Suppressor macrophage treated with lipopolysaccharide for 1 hour (primary cell): ENCODE results near the gene DLL3.
"Not testable (repeated sequence)": the region's sequence is repeated elsewhere in the genome, so short reads cannot be mapped to it uniquely, and the experiment has no call there.

Experiments used
- DNase-seq, 3 donors: peaks; one replicate each; pipeline ENCODE4 v3.0.0-alpha.2; 2020 to 2022

The DLL3 gene

GRCh38 chr19:39498798-39499642, at the start of gene DLL3:
Gene DLL3 (plus strand): TSS chr19:39498947. CDS start chr19:39498975, 28 bp downstream.
- peak in 1 of 3 donors; percentile 26 for DNase-seq

GRCh38 chr19:39449116-39449797, 49.5 kb upstream of the DLL3 start:
- no peak for DNase-seq

GRCh38 chr19:39451257-39451656, 47.5 kb upstream of the DLL3 start:
- DNase-seq, result not testable (repeated sequence)

GRCh38 chr19:39463403-39463802, 35.3 kb upstream of the DLL3 start:
- DNase-seq, result no peak

GRCh38 chr19:39465956-39466747, 32.6 kb upstream of the DLL3 start:
- DNase-seq, result no peak

- DNase-seq, result no peak
These were observed 30.8 kb upstream of the DLL3 start for GRCh38 chr19:39467941-39468340.

GRCh38 chr19:39469036-39469435, 29.7 kb upstream of the DLL3 start:
- DNase-seq, result no peak

GRCh38 chr19:39469567-39469966, 29.2 kb upstream of the DLL3 start:
- no peak for DNase-seq

GRCh38 chr19:39470724-39471339, 27.9 kb upstream of the DLL3 start:
- DNase-seq, result no peak

- DNase-seq, result no peak
These were observed 26.8 kb upstream of the DLL3 start for GRCh38 chr19:39471756-39472536.

- no peak for DNase-seq
These were observed 25.9 kb upstream of the DLL3 start for GRCh38 chr19:39472746-39473442.

GRCh38 chr19:39473443-39473960, 25.2 kb upstream of the DLL3 start:
- no peak for DNase-seq

GRCh38 chr19:39474139-39474620, 24.6 kb upstream of the DLL3 start:
- peak; percentile 55 to 80 (median 64) for DNase-seq

- no peak for DNase-seq
These were observed 23.0 kb upstream of the DLL3 start for GRCh38 chr19:39475748-39476147.

GRCh38 chr19:39479319-39479801, 19.4 kb upstream of the DLL3 start:
- DNase-seq, result not testable (repeated sequence)

- peak in 1 of 3 donors; percentile 15 for DNase-seq
These were observed 18.8 kb upstream of the DLL3 start for GRCh38 chr19:39479916-39480315.

- peak; percentile 96 to 100 (median 99) for DNase-seq
These were observed 18.2 kb upstream of the DLL3 start, which contains the start of gene TIMM50 for GRCh38 chr19:39480337-39481228. Gene TIMM50 (plus strand): TSS chr19:39480838. CDS start chr19:39480854, 16 bp downstream.

GRCh38 chr19:39481229-39481545, 17.6 kb upstream of the DLL3 start:
- peak in 1 of 3 donors; percentile 21 for DNase-seq

- no peak for DNase-seq
These were observed 17.1 kb upstream of the DLL3 start for GRCh38 chr19:39481676-39482075.

GRCh38 chr19:39483141-39483540, 15.6 kb upstream of the DLL3 start:
- DNase-seq, result no peak
